HG03025 (cell line): Measurements from ENCODE around the gene BMPR1B.
"Not testable (repeated sequence)": the region's sequence is repeated elsewhere in the genome, so short reads cannot be mapped to it uniquely, and the experiment has no call there.

ENCODE experiments used
- ATAC-seq: cut with Tn5 transposase; IDR thresholded peaks from one replicate; pipeline ENCODE4 v1.9.1; 2021; ENCODE audit warnings: mild to moderate bottlenecking, moderate library complexity; ENCODE audit not compliant: unreplicated experiment, low FRiP score

Gene BMPR1B

DNA sequence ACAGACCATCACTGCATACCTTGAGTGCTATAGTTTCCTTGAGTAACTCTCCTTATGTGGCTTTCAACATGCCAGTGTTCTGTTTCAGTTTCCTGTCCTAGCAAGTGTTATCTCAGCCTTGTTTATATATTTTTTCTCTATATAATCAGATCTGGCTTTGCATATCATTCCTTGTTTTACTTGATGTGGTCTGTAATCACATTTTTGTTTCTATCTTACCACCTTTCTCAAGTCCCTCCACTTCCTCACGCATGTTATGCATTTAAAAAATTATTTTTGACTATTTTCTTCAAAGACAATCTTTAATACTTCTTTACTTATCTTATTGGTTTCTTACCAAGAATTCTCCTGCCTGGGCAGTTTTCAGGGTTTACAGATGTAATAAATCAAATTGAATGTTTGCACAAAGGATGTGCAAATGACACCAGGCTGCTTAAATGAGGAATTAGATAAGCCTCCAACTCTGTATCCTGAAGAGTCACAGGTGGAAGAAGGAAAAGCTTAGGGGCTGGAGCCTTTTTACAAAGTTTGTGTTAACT, 351.2 kb downstream of the BMPR1B start:
- no peak for ATAC-seq

DNA sequence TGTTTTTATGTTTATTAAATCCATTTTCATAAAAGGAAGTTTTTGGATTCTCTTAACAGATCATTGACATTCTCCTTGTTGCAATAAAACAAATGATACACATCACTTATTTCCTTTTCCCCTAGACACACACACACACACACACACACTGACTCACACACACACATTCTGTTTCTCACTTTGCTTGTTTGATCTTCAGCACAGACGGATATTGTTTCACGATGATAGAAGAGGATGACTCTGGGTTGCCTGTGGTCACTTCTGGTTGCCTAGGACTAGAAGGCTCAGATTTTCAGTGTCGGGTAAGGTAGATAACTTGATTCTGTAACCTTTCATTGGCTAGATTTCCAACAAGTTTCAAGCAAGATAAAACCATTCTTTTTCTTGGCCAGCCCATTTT, 356.8 kb downstream of the BMPR1B start:
- no peak for ATAC-seq

DNA sequence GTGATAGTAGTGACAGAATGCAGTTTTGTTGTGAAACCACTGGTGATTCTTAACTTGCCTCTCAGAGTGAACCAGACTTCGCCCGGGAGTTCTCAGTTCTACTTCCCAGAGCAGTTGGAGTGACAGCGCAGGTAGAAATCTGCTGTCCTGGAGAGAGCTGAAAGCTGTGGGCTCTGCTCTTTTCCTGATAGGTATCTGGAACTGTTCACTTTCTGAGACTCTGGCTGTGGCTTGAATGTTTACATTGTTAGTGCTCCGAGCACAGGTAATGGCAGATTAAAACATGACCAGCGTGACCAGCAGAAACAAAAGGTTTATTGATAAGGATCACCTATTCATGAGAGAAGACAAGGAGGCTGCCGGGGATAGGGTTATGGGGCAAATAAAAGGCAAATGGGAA, 360.7 kb downstream of the BMPR1B start:
- ATAC-seq = no peak

DNA sequence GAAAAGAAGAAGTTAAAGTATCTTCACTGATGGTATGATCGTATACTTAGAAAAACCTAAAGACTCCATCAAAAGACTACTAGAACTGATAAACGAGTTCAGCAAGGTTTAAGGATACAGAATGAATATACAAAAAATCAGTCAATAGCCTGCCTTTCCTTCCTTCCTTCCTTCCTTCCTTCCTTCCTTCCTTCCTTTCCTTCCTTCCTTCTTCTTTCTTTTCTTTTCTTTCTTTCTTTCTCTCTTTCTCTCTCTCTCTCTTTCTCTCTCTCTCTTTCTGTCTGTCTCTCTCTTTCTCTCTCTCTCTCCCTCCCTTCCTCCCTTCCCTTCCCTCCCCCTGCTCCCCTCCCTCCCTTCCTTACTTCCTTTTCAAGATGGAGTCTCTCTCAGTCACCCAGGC, 362.7 kb downstream of the BMPR1B start:
- ATAC-seq = no peak

DNA sequence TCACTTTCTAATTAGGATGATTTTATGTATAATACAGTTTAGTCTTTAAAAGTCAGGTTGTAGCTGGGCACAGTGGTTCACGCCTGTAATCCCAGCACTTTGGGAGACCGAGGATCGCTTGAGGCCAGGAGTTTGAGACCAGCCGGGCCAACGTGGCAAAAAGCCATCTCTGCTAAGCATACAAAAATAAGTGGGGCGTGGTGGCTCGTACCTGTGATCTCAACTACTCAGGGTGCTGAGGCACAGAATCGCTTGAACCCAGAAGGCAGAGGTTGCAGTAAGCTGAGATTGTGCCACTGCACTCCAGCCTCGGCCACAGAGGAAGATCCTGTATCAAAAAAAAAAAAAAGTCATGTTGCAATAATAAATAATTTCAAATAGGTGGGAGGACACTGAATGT, 364.2 kb downstream of the BMPR1B start:
- no peak for ATAC-seq

DNA sequence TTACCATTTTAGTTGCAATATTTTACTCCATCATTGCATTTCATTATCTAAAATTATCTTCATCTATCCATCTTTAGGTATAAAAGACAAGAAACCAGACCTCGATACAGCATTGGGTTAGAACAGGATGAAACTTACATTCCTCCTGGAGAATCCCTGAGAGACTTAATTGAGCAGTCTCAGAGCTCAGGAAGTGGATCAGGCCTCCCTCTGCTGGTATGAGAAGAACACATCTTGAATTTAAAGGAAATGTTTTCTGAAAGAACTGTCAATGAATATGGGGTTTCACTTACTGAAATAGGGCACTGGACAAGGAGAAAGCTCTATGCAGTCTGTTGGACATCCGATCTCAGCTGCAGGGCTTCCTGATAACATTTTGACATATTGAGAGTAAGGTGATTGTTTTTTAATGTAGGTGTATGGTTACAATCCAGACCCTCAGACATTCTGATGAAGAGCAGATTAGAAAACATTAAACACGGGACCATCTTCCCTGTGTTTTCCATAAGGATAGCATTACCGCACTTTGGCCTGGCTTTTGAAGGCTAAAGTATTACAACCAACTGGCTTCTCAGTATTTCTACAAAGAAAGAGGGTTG, 367.2 kb downstream of the BMPR1B start:
- no peak for ATAC-seq

DNA sequence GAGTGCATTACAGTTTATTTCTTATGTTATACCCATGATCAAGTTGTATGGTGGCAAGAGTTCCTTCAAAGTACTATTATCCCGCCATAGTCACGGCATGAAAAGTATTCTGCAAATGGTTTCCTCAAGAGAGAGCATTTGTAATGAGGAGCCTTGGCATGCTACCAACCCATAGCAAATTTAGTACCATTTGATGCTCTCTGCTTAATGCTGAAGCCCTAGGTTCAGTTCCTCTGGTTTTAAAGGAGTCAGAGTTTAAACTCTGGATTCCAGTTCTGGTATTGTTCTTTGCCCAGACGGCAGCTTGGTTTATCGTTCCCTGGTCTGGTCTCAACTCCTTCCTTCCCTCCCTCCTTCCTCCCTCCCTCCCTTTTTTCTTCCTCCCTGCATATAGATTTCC, 371.3 kb downstream of the BMPR1B start:
- no peak for ATAC-seq

DNA sequence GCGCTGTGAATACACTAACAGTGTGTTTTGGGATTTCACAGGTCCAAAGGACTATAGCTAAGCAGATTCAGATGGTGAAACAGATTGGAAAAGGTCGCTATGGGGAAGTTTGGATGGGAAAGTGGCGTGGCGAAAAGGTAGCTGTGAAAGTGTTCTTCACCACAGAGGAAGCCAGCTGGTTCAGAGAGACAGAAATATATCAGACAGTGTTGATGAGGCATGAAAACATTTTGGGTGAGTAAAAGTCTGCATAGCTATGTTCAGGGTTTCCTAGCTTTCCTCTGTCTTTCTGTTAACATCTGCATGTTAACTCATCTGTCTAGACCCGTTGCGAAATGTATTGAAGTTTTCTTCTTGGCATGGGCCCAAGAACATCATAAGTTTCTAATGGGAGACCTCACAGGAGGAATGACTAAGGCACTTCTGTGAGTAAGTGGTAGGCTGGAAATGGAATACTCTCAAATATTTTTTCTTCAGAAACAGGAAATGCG, 372.1 kb downstream of the BMPR1B start:
- no peak for ATAC-seq

DNA sequence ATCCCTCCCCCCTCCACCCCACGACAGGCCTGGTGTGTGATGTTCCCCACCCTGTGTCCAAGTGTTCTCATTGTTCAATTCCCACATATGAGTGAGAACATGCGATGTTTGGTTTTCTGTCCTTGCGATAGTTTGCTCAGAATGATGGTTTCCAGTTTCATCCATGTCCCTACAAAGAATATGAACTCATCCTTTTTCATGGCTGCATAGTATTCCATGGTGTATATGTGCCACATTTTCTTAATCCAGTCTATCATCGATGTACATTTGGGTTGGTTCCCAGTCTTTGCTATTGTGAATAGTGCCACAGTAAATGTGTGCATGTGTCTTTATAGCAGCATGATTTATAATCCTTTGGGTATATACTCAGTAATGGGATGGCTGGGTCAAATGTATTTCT, 376.3 kb downstream of the BMPR1B start:
- ATAC-seq = not testable (repeated sequence)

DNA sequence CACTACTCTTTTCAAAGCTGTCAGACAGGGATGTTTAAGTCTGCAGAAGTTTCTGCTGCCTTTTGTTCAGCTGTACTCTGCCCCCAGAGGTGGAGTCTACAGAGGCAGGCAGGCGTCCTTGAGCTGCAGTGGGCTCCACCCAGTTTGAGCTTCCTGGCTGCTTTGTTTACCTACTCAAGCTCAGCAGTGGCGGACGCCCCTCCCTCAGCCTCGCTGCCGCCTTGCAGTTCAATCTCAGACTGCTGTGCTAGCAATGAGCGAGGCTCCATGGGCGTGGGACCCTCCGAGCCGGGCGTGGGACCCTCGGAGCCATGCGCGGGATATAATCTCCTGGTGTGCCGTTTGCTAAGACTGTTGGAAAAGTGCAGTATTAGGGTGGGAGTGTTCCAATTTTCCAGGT, 381.7 kb downstream of the BMPR1B start:
- not testable (repeated sequence) for ATAC-seq

DNA sequence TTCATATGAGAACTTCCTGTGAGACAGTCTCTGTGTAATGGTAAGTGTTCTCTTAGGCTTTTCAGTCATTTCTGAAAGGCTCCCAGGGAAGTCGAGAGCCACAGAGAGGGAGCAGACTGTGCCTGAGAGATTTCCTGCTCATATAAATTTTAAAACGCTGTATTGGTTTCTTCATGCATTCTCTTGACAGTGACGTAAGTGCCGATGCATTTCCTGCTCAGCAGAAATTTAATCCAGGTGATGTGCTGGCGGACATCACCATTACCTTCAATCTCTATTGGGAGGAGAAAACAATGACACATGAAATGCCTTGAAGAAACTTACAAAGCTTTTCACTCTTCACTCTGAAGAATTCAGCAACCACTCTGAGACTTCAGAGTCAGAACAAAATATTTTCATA, 383.6 kb downstream of the BMPR1B start:
- no peak for ATAC-seq

DNA sequence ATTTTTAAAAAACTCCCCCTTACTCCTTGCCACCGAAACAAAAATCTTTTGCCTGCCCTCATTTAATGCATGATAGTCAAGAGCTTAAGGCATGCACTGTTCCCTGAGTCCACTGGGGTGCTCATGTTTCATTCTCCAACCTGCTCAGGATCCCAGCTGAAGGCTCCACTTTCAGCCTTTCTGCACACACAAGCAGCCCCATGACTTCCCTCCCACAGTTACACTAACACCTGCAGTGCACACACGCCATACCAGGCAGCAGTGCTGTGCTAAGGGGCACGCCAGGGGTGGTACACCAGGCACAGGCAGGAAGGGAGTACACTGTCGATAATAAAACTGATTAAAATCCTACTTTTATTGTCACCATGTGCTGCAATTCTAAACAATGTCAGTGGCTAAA, 385.2 kb downstream of the BMPR1B start:
- ATAC-seq = no peak

DNA sequence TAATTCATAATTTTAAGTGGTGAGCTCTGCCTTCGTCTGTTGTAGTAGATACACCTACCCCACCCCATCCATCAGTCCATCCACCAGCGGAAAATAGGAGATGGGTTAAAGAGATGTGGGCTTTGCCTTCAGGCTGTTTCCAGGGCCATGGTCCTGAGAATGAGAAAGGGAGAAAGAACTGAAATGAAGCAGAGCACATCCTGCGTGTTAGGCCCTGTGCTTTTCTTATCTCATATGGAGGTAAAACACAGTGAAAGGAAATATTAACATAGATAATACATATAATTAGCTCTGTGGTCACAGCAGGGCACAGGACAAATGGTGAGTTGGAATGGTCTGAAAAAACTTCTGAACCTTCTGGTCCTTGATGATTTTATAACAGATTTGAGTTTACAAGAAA, 393.5 kb downstream of the BMPR1B start:
- no peak for ATAC-seq

DNA sequence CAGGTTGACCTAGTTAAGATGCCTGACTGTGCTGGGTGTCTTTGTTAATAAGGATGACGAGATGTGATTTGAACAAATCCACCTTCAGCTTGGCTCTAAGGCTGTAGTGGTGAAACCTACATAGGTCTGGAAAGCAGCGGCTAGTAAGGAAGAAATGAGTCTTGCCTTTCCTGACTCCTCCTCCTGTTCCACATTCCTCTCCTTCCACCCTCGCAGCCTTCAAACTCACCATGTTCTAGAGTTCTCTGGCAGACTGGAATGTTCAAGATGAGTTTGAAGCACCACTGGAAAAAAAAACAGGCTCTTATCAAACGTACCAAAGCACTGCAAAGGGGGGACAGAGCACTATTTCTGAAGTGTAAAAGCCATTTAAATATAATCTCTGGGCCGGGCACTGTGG, 395.4 kb downstream of the BMPR1B start:
- ATAC-seq = no peak

DNA sequence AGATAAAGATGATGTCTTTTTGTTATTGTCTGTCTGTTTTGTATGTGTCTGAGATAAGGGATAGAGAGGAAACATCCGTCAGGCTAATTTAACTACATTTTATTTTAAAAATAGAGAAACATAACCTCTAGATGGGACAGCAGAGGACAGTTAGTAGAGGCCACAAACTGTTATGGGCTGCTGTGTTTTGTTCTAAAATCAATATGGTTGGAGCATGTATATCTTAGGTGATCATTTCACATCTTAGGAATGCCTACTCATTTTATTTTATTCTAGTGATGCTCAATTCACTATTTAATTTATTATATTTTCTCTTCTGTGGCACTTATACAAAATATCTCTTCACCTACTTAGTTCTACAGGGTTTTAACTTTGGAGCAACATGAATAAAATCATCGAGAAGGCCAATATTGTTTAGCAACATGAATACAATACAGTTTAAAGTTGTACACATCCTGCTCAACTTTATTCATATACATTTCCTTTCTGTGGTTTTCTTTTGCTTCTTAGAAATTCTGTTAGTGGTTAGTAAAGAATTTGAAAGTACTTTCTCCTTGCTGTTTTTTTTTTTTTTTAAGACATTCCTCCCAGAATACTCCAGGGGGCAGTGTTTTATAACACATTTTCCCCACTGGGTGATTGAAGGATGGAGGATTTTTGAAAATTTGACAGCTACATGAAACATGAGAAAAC, 398.1 kb downstream of the BMPR1B start:
- ATAC-seq = no peak

DNA sequence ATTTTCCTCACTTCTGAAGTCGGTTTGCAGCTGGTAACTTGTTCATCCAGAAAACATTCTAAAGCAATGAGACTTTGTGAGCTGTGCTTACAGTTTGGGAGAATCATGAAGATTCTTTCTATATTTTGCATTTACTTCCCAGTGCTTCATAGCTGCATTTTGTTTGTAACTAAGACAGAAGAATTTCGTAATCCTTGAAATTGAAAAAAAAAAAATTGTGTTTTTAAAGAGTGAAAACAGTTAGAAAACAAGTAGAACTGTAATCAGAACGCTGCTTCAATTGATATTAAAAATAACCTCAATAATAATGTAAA, 398.7 kb downstream of the BMPR1B start:
- ATAC-seq = no peak

DNA sequence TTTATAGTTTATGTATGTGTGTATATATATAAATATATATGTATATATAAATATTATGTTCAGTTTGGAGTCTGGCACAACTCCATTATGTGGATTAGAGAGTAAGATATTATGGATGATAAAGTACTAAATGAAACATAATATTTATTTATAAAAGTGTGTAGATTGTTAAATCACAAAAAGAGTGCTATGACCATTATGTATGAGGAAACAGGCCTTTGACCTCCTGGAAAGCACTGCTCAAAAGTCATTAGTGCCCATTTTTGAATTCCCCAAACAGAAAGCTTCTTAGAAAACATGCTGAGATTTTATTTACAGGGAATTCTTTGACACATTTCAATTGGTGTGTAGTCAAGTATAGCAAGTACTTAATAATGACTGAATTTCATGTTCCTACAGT, 399.8 kb downstream of the BMPR1B start:
- ATAC-seq = no peak

DNA sequence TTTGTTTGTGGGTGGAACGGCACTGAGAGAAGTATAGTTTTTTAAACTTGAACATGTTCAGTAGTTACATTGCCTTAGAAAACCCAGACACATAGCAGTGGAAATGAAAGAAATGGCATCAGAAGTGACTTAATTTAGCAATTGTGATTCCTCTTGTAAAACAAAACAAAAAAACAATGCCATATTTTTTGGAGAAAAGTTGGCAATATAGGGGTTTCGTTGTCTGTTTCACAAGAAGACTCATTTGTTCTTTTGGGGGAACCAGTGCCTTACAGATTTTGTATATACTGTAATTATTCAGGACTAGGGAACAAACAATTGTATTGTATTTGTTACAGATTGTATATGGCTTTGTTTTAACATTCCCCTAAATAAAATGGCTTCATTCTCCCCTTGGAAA, 400.3 kb downstream of the BMPR1B start:
- no peak for ATAC-seq

DNA sequence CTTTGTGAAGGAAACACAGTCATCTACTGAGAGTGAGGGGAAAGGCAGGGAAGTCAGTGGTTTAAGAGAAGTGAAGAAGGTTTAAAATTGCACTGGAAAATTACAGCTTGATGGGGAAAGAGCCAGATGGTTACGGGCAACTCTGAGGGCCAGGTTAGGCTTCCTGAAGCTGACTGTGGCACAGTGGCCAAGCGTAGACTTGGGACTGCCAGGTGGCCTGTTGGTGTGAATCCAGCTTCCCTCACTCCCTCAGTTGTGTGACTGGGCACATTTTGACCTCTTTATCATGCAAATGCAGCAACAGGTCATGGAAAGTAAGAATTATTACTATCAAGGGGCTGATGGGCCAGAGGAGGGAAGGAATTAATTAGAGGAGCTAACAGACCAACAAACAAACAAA, 400.9 kb downstream of the BMPR1B start:
- ATAC-seq = no peak

DNA sequence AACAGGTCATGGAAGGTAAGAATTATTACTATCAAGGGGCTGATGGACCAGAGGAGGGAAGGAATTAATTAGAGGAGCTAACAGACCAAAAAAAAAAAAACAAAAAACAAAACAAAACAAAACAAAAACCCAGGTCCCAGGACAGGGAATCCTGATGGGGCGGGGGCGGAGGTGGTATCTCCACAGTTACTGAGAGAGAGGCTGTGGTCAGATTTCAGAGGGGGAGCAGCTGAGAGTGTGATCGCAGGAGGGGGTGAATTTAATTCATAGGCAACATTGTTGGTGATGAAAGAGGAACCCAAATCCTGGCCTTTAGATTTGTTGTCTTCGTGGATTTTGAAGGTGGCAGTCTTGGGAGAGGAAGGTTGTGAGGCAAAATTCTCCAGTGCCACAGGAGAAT, 401.6 kb downstream of the BMPR1B start:
- no peak for ATAC-seq

DNA sequence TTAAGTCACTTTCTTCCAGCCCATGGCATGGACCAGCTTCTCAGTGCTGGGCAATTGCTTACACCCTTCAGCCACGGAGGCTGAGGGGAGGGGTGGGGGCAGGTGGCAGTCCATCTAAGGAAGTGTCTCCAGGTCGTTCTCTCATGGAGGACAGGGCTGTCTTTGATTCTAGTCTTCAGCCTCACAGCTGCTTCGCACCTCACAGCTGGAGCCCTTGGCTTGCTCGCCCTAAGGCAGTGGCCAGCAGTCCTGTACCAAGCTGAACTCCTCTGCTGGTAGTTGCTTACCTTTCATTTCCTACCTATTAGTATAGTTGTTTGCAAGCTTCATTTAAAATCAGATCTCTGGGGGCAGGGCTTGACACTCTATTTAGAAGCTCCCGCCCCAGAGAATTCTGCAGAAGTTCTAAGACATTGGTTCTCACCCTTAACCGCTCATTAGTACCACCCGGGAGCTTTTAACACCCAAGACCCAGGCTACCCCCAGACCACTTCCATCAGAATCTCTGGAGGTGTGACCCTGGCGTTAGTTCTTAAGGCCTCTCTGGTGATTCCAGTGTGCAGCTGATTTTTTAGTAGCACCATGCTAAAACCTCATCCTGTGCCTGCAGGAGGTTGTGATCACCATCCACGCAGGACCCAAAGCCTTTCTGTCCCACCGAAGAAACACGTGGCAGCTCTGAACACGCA, 404.2 kb downstream of the BMPR1B start:
- ATAC-seq = no peak

DNA sequence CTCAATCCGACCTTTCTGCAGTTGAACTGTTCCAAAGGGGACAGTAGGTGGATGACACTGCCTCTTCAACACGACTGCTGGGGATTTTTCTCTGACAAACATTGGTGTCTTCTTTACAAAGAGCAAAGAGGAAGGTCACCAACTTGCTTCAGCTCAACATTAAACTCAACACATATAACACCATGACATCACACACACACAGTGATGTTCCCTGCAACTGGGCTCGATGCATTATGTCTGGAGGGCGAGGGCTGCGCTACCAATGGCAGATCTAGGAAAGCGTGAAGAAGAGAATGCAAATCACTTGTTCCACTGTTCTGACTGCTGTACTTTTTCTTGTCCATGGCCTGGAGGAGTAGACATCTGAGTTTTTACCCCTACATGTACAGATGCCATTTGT, 405.1 kb downstream of the BMPR1B start:
- no peak for ATAC-seq
